Hippocampal formation (tissue), 2 donors: Measurements from ENCODE around the gene MVP.
A peak's percentile ranks its signal among the peaks of the same experiment; 100 is the strongest.
"Not testable (repeated sequence)": the region's sequence is repeated elsewhere in the genome, so short reads cannot be mapped to it uniquely, and the experiment has no call there.

Experiments
- DNase-seq, 2 donors: peaks; one replicate each; lab custom pipeline; 2025; lab: John Stamatoyannopoulos, UW

Gene MVP

GRCh38 chr16:29815032-29815721 is 5.1 kb upstream of the MVP start:
- no peak for DNase-seq

- DNase-seq = peak; percentile 96 to 97
Observed at GRCh38 chr16:29815793-29816693, 4.2 kb upstream of the MVP start, which contains the start of gene PAGR1. PAGR1 (plus strand) TSS chr16:29816152; CDS start chr16:29816526, 374 bp downstream.

GRCh38 chr16:29816694-29817441 is 3.4 kb upstream of the MVP start:
- peak in 1 of 2 donors; percentile 59 for DNase-seq

- DNase-seq = no peak
Observed at GRCh38 chr16:29818082-29818481, 2.2 kb upstream of the MVP start.

- no peak for DNase-seq
Observed at GRCh38 chr16:29819506-29819905, 756 bp upstream of the MVP start.

GRCh38 chr16:29820730-29821642 is 724 bp downstream of the MVP start:
- DNase-seq = no peak

- no peak for DNase-seq
Observed at GRCh38 chr16:29821643-29822115, 1.4 kb downstream of the MVP start.

GRCh38 chr16:29824589-29825144 is 4.4 kb downstream of the MVP start:
- DNase-seq = no peak

GRCh38 chr16:29825145-29826044 is 5.1 kb downstream of the MVP start:
- DNase-seq = peak; percentile 29 to 43

- DNase-seq = no peak
Observed at GRCh38 chr16:29826342-29826695, 6.1 kb downstream of the MVP start.

- DNase-seq = no peak
Observed at GRCh38 chr16:29830774-29831173, 10.5 kb downstream of the MVP start.

- DNase-seq = no peak
Observed at GRCh38 chr16:29831490-29831889, 11.2 kb downstream of the MVP start.

GRCh38 chr16:29833219-29833618 is 13.0 kb downstream of the MVP start:
- not testable (repeated sequence) for DNase-seq

GRCh38 chr16:29834079-29834478 is 13.8 kb downstream of the MVP start:
- no peak for DNase-seq

- DNase-seq = no peak
Observed at GRCh38 chr16:29835926-29836325, 15.7 kb downstream of the MVP start.

GRCh38 chr16:29836623-29837022 is 16.4 kb downstream of the MVP start:
- DNase-seq = no peak

GRCh38 chr16:29837841-29838240 is 17.6 kb downstream of the MVP start:
- no peak for DNase-seq

GRCh38 chr16:29839822-29840221 is 19.6 kb downstream of the MVP start:
- DNase-seq = no peak

GRCh38 chr16:29840240-29840639 is 20.0 kb downstream of the MVP start:
- no peak for DNase-seq

- DNase-seq = no peak
Observed at GRCh38 chr16:29841631-29842030, 21.4 kb downstream of the MVP start.
